Stimulated activated CD4-positive, alpha-beta T cell treated with anti-CD3 and anti-CD28 coated beads, Interleukin-1b, Interleukin-23, amount 100 ng/mL, for 24 hours (primary cell): Measurements from ENCODE around the gene FOXC2.

ENCODE experiments used
- DNase-seq, 4 experiments: peaks; one replicate each; pipeline ENCODE4 v3.0.0-alpha.2; 2020; ENCODE audit warnings: low read depth in 4 of 4, low spot score in 1 of 4

The FOXC2 gene

GRCh38 chr16:86610779-86611524 is 44.3 kb downstream of the FOXC2 start:
- DNase-seq = no peak

GRCh38 chr16:86611525-86611855 is 44.9 kb downstream of the FOXC2 start:
- DNase-seq = no peak

- no peak for DNase-seq
These were observed 45.3 kb downstream of the FOXC2 start for GRCh38 chr16:86611941-86612340.

- no peak for DNase-seq
These were observed 48.1 kb downstream of the FOXC2 start for GRCh38 chr16:86614699-86615098.

GRCh38 chr16:86616906-86617305 is 50.3 kb downstream of the FOXC2 start:
- no peak for DNase-seq

- DNase-seq = no peak
These were observed 52.0 kb downstream of the FOXC2 start for GRCh38 chr16:86618431-86619238.
